Omental fat pad (tissue), 4 donors: ENCODE data around the gene ANKRD44. TPM values are rescaled to one million over a fixed set of nuclear protein-coding genes. Genes with fewer than 3 reads are reported as not detected.

Experiments
- ATAC-seq: fragments of 150-250 bp; one replicate; pipeline ENCODE4 v1.9.1; 2016; ENCODE audit warnings: mild to moderate bottlenecking, moderate library complexity; ENCODE audit not compliant: low FRiP score
- DNase-seq: peaks from one replicate; pipeline ENCODE4 v3.0.0-alpha.2; 2019; ENCODE audit warnings: low spot score
- CTCF ChIP-seq, 3 donors: fragments of 450-650 bp; IDR thresholded peaks; one replicate each; pipeline ENCODE4 v1.5.1; 2016 to 2017; ENCODE audit warnings: antibody characterized with exemption in 3 of 3, mild to moderate bottlenecking in 3 of 3, moderate library complexity in 2 of 3
- total RNA-seq, 4 donors: library from RNA; depleted of rRNA; stranded (reverse); fragments of >200 nt; gene quantifications; one replicate each; pipeline ENCODE4 v1.1.0, GENCODE V29; 2016

ANKRD44 gene
- total RNA-seq, 4 donors from 2014 or later, result 18.4 to 56.3 (median 30.1) TPM

GRCh38 chr2:197248623-197249022 lies 62.0 kb downstream of the ANKRD44 start:
- no peak for TF ChIP-seq CTCF (IDR thresholded peaks at IDR 0.05)
- ATAC-seq (no peak), DNase-seq (no peak)

GRCh38 chr2:197248001-197248401 lies 62.6 kb downstream of the ANKRD44 start:
- no peak for TF ChIP-seq CTCF (IDR thresholded peaks at IDR 0.05)
- ATAC-seq, result no peak
- no peak for DNase-seq

- no peak for DNase-seq
- no peak for ATAC-seq
- no peak for TF ChIP-seq CTCF (IDR thresholded peaks at IDR 0.05)
Observed at GRCh38 chr2:197247083-197247482, 63.5 kb downstream of the ANKRD44 start.

- no peak for TF ChIP-seq CTCF (IDR thresholded peaks at IDR 0.05)
- DNase-seq (no peak), ATAC-seq (no peak)
Observed at GRCh38 chr2:197245829-197246804, 64.5 kb downstream of the ANKRD44 start.

GRCh38 chr2:197244349-197244748 lies 66.2 kb downstream of the ANKRD44 start:
- DNase-seq, result no peak
- no peak for TF ChIP-seq CTCF (IDR thresholded peaks at IDR 0.05)
- ATAC-seq, result no peak

GRCh38 chr2:197242719-197243118 lies 67.9 kb downstream of the ANKRD44 start:
- no peak for DNase-seq
- ATAC-seq, result no peak
- no peak for TF ChIP-seq CTCF (IDR thresholded peaks at IDR 0.05)

GRCh38 chr2:197241596-197241995 lies 69.0 kb downstream of the ANKRD44 start:
- no peak for ATAC-seq
- DNase-seq, result no peak
- no peak for TF ChIP-seq CTCF (IDR thresholded peaks at IDR 0.05)
